Rectal smooth muscle tissue (tissue), 1 donor: ENCODE results near the gene DAB1.

Source experiments
- H3K27ac ChIP-seq: one replicate; pipeline ENCODE4 v1.7.0; 2013; ENCODE audit warnings: low read depth, low read length, inconsistent platforms
- H3K27me3 ChIP-seq: one replicate; pipeline ENCODE4 v1.7.0; 2013; ENCODE audit warnings: low read length; ENCODE audit not compliant: control insufficient read depth, insufficient read depth
- H3K36me3 ChIP-seq: one replicate; pipeline ENCODE4 v1.7.0; 2013; ENCODE audit warnings: low read length; ENCODE audit not compliant: control insufficient read depth, insufficient read depth
- H3K4me1 ChIP-seq: one replicate; pipeline ENCODE4 v1.7.0; 2013; ENCODE audit warnings: low read length; ENCODE audit not compliant: control insufficient read depth, insufficient read depth
- H3K4me3 ChIP-seq: one replicate; pipeline ENCODE4 v1.7.0; 2013; ENCODE audit warnings: low read length
- H3K9ac ChIP-seq: one replicate; pipeline ENCODE4 v1.7.0; 2013; ENCODE audit warnings: low read length

Gene DAB1

DNA sequence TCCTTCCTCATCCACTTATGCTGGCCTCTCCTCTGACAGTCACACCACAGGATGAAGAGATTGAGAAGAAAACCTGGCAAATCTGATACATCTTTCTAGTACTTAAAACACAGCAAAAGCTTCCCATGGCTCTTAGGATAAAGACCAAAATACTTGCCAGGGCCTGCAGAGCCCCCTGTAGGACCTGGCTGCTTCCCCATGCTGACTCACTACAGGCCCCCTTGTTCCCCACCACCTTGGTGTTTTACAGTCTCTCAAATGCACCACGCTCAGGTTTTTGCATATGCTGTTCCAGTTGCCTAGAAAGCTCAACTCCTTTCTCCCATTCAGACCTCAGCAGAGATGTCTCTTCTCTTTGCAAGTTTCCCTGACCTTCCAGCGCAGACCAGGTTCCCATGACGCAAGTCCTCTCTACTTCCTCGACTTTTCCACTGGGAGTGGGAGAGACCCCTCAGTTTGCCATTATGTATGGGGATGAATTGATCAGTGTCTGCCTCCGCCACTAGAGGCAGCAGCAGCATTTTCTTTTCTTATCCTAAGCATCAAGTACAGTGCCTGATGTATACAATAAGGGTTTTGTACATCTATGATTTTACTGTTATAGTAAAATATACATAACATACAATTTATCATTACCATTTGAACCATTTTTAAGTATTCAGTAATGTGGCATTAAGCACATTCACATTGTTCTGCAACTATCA, 344.3 kb downstream of the DAB1 start:
- no peaks in the 10 kb centered on the region for H3K4me1 ChIP-seq
- H3K9ac ChIP-seq: no peak overlapping the region
- no peaks in the 10 kb centered on the region for H3K36me3 ChIP-seq
- no peaks in the 10 kb centered on the region for H3K27me3 ChIP-seq
- no peak overlapping the region for H3K27ac ChIP-seq
- H3K4me3 ChIP-seq: no peak overlapping the region

- Histone ChIP-seq H3K9ac (no peak overlapping the region), H3K27ac (no peak overlapping the region), H3K4me3 (no peak overlapping the region), H3K27me3 (no peaks in the 10 kb centered on the region), H3K36me3 (no peaks in the 10 kb centered on the region), H3K4me1 (no peaks in the 10 kb centered on the region)
Measured at GRCh38 chr1:57072401-57073110, 351.3 kb downstream of the DAB1 start.

- Histone ChIP-seq H3K27ac (no peak overlapping the region), H3K4me3 (no peak overlapping the region), H3K27me3 (no peaks in the 10 kb centered on the region), H3K36me3 (no peaks in the 10 kb centered on the region), H3K9ac (no peak overlapping the region), H3K4me1 (no peaks in the 10 kb centered on the region)
Measured at GRCh38 chr1:57067863-57068262, 356.0 kb downstream of the DAB1 start.

- no peaks in the 10 kb centered on the region for H3K27me3 ChIP-seq
- H3K27ac ChIP-seq: no peak overlapping the region
- no peak overlapping the region for H3K4me3 ChIP-seq
- H3K36me3 ChIP-seq: no peaks in the 10 kb centered on the region
- H3K4me1 ChIP-seq: no peaks in the 10 kb centered on the region
- no peak overlapping the region for H3K9ac ChIP-seq
Measured at GRCh38 chr1:57066980-57067610, 356.8 kb downstream of the DAB1 start.

GRCh38 chr1:57065442-57065841, 358.4 kb downstream of the DAB1 start:
- no peak overlapping the region for H3K9ac ChIP-seq
- no peaks in the 10 kb centered on the region for H3K36me3 ChIP-seq
- no peak overlapping the region for H3K4me3 ChIP-seq
- H3K27ac ChIP-seq: no peak overlapping the region
- H3K27me3 ChIP-seq: no peaks in the 10 kb centered on the region
- no peaks in the 10 kb centered on the region for H3K4me1 ChIP-seq

DNA sequence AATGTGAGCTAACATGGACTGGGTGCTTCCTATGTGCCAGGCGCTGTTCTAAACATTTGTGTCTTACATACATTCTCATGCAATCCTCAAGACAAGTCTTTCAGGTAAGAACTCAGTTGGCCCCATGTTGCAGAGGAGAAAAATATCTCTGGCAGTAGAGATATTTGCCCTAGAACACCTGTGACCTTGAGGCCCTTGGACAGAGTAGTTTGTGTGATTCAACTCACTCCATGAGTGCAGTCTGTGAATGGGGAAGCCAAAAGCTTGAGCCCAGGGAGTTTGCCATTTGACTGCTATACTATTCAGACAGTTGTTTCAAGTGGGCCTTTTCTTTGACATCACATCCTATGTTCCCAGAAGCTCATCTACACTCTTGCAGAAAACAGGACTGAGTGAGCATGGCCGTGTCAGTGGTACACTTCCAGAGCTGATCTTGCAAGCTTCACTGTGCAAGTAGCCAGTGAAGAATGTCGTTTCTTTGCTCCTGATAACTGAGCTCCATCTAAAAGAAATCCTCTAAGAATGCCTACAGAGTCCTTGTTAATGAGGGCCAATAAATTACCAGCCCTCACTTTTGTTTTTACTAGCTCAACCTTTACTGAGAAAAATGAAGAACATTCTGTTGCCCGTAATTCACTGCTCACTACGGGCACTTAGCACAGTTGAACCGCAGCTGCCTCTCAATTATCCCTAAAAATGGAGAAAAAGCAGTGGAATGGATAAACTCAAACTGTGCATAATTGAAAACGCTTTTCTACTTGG, 359.3 kb downstream of the DAB1 start:
- H3K27me3 ChIP-seq: no peaks in the 10 kb centered on the region
- no peak overlapping the region for H3K27ac ChIP-seq
- no peak overlapping the region for H3K9ac ChIP-seq
- no peak overlapping the region for H3K4me3 ChIP-seq
- H3K4me1 ChIP-seq: no peaks in the 10 kb centered on the region
- no peaks in the 10 kb centered on the region for H3K36me3 ChIP-seq

GRCh38 chr1:57063406-57064125, 360.3 kb downstream of the DAB1 start:
- no peaks in the 10 kb centered on the region for H3K4me1 ChIP-seq
- H3K9ac ChIP-seq: no peak overlapping the region
- H3K27me3 ChIP-seq: no peaks in the 10 kb centered on the region
- H3K4me3 ChIP-seq: no peak overlapping the region
- H3K27ac ChIP-seq: no peak overlapping the region
- no peaks in the 10 kb centered on the region for H3K36me3 ChIP-seq

- no peak overlapping the region for H3K4me3 ChIP-seq
- no peaks in the 10 kb centered on the region for H3K27me3 ChIP-seq
- no peak overlapping the region for H3K9ac ChIP-seq
- H3K27ac ChIP-seq: no peak overlapping the region
- H3K36me3 ChIP-seq: no peaks in the 10 kb centered on the region
- H3K4me1 ChIP-seq: no peaks in the 10 kb centered on the region
Measured at GRCh38 chr1:57061369-57061768, 362.5 kb downstream of the DAB1 start.

DNA sequence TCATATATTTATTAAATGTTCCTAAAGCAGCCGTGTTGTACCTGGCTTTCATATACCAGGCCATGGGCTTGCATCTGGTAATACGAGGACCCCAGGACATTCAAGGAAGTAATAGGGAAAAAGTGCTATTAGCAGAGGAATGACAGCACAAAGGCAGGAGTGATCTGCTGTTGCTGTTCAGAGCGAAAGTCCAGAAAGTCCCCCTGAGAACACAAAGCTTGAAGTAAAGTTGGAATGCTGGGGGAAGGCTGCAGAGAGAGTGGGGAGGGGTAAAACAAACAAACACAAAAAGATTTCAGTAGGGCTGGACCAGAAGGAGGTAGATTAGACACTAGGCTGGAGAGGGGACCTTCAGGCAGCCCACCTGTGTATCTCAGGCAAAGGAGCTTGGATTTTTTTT, 363.4 kb downstream of the DAB1 start:
- no peak overlapping the region for H3K9ac ChIP-seq
- H3K4me1 ChIP-seq: no peaks in the 10 kb centered on the region
- no peaks in the 10 kb centered on the region for H3K27me3 ChIP-seq
- no peak overlapping the region for H3K4me3 ChIP-seq
- no peaks in the 10 kb centered on the region for H3K36me3 ChIP-seq
- no peak overlapping the region for H3K27ac ChIP-seq

DNA sequence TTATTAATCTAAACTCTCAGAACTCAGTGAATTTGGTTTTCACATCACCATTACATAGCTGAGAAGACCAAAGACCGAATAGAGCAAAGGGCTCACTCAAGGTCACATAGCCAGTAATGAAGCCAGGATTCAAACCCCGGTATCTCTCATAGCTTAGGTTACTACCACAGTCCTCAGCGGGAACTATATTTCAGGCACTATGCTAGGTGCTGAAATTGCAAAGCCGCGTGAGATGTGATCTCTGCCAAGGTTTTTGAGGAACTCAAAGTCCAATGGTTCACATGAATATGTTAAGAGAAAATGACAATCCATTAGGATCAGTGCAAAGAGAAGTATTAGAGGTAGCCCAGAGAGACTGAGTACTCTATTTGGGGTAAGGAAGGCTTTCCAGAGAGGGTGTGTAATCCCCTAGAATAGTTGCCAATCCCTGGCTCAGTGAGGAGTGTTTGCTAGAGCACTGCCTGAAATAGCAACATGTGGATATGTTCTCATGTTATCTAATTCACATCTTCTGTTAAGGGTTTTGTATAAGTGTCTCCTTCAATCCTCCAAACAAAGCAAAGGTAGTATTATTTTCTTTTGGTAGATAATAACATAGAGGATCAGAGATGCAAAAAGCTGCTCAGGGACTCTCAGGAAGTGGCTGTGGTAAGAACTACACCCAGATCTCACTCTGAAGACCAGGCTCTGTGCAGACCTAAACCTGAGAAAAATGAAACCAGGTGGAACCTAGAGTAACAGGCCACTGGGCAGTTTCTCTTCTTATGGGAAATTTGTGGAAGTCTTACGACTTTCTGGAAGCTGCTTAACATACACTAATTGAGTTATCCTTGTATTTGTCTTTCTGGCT, 365.0 kb downstream of the DAB1 start:
- Histone ChIP-seq H3K27me3 (no peaks in the 10 kb centered on the region), H3K4me3 (no peak overlapping the region), H3K27ac (no peak overlapping the region), H3K4me1 (no peaks in the 10 kb centered on the region), H3K36me3 (no peaks in the 10 kb centered on the region), H3K9ac (no peak overlapping the region)

DNA sequence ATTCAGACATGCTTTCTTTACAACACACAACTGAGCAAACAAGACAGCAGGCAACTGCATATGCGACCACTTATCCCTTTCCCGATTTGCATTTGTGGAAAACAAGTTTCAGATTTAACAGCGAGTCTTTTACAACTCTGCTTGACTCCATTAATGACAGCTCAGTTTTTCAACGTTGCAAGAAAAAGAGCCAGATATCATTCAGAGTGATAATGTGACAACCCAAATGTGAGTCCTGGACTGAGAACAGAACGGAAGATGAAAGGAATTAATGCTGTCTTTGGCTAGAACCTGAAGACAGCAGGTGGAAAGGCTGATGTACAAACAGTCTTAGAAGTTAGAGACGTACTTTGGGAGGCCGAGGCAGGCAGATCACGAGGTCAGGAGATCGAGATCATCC, 375.0 kb downstream of the DAB1 start:
- Histone ChIP-seq H3K4me1 (no peaks in the 10 kb centered on the region), H3K4me3 (no peak overlapping the region), H3K36me3 (no peaks in the 10 kb centered on the region), H3K9ac (no peak overlapping the region), H3K27me3 (no peaks in the 10 kb centered on the region), H3K27ac (no peak overlapping the region)
